Measurements from ENCODE around the gene SMAD6.

SMAD6 gene

DNA sequence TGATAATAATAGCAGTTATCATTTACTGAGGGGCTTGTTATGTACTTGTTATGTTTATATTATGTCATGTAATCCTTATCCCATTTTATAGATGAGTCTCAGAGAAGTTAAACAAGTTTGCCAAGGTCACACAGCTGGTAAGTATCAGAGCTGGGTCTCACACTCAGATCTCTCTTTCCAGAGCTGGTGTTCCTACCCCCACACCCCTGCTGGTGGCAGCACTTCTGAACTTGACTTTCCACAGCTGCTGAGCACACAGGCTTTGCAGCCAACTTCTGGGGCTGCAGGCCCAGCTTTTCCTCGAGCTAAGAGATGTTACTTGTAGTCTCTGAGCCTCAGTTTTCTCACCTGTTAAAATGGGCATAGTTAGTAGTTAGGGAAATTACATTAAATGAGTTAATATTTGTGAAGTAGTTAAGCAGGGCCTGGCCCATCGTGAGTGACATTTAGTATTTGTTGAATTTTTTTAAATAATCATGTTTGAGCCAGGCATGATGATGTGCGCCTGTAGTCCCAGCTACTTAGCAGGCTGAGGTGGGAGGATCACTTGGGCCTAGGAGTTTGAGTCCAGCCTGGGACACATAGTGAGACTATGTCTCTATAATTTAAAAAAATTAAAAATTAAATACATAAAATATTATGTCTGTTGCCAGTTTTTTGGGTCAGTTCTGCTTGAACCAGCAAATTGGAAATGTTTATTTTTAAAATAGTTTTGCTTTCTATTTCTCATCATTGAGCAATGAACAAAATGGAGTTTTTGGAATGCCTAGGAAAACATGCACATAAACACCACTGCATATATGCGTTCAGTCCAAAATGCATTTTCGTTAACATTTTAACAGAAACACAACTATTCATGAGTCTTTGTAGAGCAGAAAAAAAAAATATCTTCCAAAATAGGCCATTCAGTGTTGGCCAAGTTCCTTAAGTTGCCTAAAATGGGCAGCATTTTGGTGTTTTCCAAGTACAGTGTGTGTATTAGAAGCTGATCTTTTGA lies 87.3 kb downstream of the SMAD6 start:
- Mint-ChIP-seq H3K4me3 (no peak overlapping the region), H3K27ac (no peak overlapping the region), H3K36me3 (ENCODE audit: low read depth) (no peaks in the 10 kb centered on the region), H3K4me1 (no peaks in the 10 kb centered on the region), H3K9me3 (no peaks in the 10 kb centered on the region), H3K27me3 (no peaks in the 10 kb centered on the region)
- no peak for ATAC-seq
- DNase-seq, result peak; percentile 8

DNA sequence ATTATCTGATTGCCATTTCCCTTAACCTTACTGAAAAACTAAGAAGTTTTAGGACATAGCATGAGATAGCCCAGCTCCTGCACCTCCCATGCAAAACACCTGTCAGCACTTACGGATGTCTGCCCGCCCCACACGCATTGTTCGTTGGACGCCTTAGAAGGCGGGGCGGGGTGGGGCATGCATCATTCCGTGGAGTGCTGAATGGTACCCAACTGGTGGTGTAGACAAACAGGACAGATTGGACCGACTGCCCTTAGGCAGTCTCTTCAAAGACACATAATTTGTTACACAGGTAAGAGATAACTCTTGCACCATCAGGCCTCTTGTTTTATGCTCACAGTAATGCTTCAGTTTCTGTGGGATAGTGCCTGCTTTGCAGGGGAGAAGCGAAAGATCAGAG lies 93.8 kb downstream of the SMAD6 start:
- Mint-ChIP-seq H3K27me3 (peaks cover 3% of the 10 kb centered on the region), H3K4me3 (no peak overlapping the region), H3K27ac (no peak overlapping the region), H3K4me1 (no peaks in the 10 kb centered on the region), H3K9me3 (no peaks in the 10 kb centered on the region), H3K36me3 (ENCODE audit: low read depth) (no peaks in the 10 kb centered on the region)
- ATAC-seq (no peak), DNase-seq (no peak)

DNA sequence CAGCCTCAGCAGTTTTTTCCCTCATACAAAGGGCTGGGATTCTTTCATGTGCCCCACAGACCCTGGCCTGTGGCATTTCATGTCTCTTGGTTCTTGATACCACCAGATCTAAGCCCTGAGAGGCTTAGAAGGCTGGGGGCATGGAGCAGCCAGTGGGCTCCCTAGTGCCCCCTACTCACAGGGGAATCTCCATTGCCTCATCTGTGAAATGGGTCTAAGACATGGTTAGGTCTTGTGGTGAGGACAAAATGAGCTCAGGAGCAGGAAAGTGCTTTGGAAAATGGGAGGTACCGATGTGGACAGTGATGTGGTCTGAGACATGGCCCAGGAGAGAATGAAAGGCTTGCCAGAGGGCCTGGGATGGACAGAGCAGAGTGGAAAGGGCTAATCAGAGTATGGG lies 94.3 kb downstream of the SMAD6 start:
- no peak for ATAC-seq
- peaks cover 3% of the 10 kb centered on the region for H3K27me3 Mint-ChIP-seq
- H3K36me3 Mint-ChIP-seq (ENCODE audit: low read depth), result no peaks in the 10 kb centered on the region
- H3K4me3 Mint-ChIP-seq, result no peak overlapping the region
- H3K9me3 Mint-ChIP-seq, result no peaks in the 10 kb centered on the region
- H3K4me1 Mint-ChIP-seq, result no peaks in the 10 kb centered on the region
- H3K27ac Mint-ChIP-seq, result no peak overlapping the region
- DNase-seq, result no peak

DNA sequence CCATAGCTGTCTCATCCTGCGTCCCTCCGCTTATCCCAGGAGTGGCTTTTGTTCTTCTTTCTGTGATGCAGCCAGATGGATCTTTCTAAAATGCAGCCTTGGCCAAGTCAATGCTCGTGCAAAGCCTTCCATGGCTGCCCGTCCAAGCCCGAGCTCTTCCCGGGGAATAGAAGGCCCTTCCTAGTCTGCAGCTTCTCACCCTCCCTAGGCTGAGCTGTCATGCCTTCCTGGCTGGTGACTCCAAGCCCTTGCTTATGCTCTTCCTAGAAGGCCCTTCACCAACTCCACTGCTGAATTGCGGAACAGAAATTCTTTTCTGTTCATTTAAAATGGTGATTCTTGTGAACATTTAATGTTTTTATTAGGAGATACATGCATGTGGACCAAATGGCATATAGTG lies 95.9 kb downstream of the SMAD6 start:
- no peaks in the 10 kb centered on the region for H3K36me3 Mint-ChIP-seq (ENCODE audit: low read depth)
- no peak overlapping the region for H3K27ac Mint-ChIP-seq
- H3K4me3 Mint-ChIP-seq, result no peak overlapping the region
- no peak for ATAC-seq
- DNase-seq, result no peak
- H3K9me3 Mint-ChIP-seq, result no peaks in the 10 kb centered on the region
- H3K27me3 Mint-ChIP-seq, result peaks cover 3% of the 10 kb centered on the region
- no peaks in the 10 kb centered on the region for H3K4me1 Mint-ChIP-seq

DNA sequence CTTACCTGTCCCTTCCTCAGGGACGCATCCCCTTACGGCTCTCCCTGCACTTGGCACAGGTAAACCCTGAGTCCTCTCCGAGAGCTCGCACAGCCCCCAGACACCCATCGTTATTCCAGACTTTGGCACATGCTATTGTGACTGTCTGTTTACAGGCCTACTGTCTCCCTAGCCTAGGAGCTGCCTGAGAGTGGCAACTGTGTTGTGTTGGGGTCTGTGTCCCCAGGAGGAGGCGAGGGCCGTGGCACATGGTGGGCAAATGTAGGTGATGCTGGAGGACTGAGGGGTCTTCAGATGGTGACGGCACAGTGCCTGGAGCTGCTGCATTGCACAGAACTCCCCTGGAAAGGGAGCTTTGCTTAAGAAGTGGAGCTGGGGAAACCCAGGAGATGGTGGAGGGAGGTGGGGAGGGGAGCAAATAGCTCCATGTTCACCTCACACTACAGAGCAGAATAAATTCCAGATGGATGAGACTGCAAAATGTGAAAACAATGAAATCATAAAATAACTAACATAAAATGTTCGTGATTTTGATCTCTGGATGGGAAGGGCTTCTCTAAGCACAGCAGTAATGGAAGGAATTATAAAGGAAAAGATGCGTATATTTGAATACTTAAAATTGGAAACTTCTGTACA lies 96.5 kb downstream of the SMAD6 start:
- no peak overlapping the region for H3K4me3 Mint-ChIP-seq
- no peak overlapping the region for H3K27ac Mint-ChIP-seq
- no peak for DNase-seq
- H3K4me1 Mint-ChIP-seq, result no peaks in the 10 kb centered on the region
- ATAC-seq, result no peak
- peaks cover 3% of the 10 kb centered on the region for H3K27me3 Mint-ChIP-seq
- no peaks in the 10 kb centered on the region for H3K36me3 Mint-ChIP-seq (ENCODE audit: low read depth)
- H3K9me3 Mint-ChIP-seq, result no peaks in the 10 kb centered on the region

DNA sequence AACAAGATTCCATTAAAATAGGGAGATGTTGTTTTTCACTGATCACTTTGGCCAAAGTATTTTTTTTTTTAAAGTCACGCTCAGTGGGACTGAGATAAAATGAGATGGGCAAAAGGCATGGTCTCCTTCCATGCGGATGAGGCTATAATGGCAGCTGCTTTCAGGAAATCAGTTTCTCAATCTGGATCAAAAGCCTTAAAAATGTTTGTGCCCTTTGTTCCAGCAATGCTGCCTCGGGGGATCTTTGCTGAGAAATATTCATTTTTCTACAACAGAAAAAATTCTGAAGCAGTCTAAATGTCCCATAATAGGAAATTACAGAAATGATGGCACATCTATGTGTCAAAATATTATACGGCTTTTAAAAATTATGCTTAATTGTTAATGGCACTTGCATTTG lies 97.2 kb downstream of the SMAD6 start:
- Mint-ChIP-seq H3K4me3 (no peak overlapping the region), H3K9me3 (no peaks in the 10 kb centered on the region), H3K36me3 (ENCODE audit: low read depth) (no peaks in the 10 kb centered on the region), H3K27ac (no peak overlapping the region), H3K27me3 (peaks cover 3% of the 10 kb centered on the region), H3K4me1 (no peaks in the 10 kb centered on the region)
- ATAC-seq (no peak), DNase-seq (no peak)

DNA sequence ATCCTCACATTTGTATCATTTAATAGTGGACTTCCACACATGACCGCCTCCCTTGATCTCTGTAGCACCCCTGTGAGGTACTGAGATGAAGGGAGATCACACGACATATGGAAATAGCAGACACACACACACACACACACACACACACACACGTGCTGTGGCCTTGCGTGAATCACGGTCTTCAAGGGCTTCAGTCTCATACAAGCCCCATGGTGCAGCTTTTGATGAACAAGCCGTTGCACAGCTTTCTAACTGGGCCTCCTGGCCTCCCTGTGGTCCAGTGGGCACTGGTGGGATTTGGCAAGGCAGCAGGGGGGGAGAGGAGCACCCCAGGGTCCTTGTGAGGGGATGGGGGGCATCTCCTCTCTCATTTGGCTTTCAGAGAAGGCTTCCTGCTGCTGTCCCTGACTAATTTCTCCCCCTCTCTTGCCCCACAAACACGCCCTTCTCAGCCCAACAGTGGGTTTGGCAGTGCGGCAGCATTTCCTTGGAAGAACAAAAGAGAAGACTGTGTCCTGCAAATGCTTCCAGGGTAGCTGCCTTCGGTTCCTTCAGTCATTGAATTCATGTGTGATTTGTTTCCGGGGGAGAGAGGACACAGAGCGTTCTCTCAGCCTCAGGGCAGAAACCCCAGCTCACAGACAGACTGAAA lies 98.7 kb downstream of the SMAD6 start:
- peaks cover 3% of the 10 kb centered on the region for H3K27me3 Mint-ChIP-seq
- H3K4me1 Mint-ChIP-seq, result no peaks in the 10 kb centered on the region
- DNase-seq (no peak), ATAC-seq (no peak)
- no peak overlapping the region for H3K27ac Mint-ChIP-seq
- H3K4me3 Mint-ChIP-seq, result no peak overlapping the region
- no peaks in the 10 kb centered on the region for H3K9me3 Mint-ChIP-seq
- H3K36me3 Mint-ChIP-seq (ENCODE audit: low read depth), result no peaks in the 10 kb centered on the region

DNA sequence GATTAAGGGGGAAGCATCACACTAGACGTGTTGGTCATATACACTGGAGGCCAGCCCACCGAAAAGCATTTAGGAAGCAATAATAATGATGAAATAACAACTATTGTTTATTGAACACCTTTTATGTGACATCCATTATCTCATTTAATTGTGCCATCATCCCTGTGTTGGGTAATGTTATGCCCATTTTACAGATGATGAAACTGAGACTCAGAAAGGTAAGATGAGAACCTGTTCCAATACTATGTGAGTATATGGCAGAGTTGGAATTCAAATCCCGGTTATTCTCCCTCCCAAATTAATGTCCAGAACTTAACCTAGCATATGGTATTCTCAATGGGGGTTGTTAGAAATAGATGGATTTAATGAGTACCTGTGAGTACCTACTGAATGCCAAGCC lies 99.2 kb downstream of the SMAD6 start:
- DNase-seq (no peak), ATAC-seq (no peak)
- H3K27me3 Mint-ChIP-seq, result peaks cover 3% of the 10 kb centered on the region
- H3K9me3 Mint-ChIP-seq, result no peaks in the 10 kb centered on the region
- H3K4me1 Mint-ChIP-seq, result no peaks in the 10 kb centered on the region
- no peak overlapping the region for H3K27ac Mint-ChIP-seq
- H3K36me3 Mint-ChIP-seq (ENCODE audit: low read depth), result no peaks in the 10 kb centered on the region
- no peak overlapping the region for H3K4me3 Mint-ChIP-seq

DNA sequence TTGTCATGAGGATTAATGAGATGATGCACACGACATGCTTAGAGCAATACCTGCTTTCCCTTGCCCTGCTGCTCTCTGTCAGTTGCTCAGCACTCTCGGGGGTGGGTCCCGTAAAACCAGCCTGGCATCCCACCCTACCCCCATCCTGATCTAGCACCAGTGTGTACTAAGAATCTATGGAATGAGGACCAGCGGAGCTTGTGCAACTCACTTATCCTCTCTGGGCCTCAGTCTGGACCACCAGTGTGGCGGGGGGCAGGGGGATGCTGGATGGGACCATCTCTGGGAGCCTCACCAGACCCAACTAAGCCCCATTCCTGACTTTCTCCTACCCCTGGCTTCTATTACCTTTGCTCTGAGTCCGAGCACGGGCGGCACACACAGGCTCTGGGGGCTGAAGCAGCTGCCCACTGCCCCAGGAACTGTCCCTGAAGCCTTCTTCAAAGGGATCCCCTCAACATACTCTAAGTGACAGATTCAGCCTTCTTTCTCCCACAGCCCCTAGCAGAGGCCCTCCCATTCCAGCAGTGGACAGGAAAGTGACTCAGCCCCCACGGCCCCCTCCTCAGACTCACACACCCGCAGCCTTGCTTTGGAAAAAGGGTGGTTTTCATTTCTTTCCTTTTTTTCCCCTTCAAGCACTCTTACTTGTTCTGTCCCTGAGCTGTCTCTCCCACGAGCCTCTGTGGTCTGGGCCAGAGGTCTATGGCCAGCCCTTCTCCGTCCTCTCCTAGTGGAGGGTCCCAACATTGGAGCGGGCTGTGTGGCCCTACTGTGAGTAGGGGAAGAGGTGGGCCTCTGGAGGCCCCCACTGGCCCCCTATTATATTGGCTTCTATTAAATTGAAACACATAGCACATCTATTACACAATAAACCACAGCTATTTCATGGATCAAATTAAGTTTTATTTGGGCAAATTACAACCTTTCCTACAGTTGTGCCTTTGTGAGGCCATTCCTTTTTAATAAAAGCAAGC lies 100.3 kb downstream of the SMAD6 start:
- peaks cover 3% of the 10 kb centered on the region for H3K27me3 Mint-ChIP-seq
- H3K4me3 Mint-ChIP-seq, result no peak overlapping the region
- no peak overlapping the region for H3K27ac Mint-ChIP-seq
- no peaks in the 10 kb centered on the region for H3K4me1 Mint-ChIP-seq
- no peak for ATAC-seq
- no peaks in the 10 kb centered on the region for H3K9me3 Mint-ChIP-seq
- DNase-seq, result no peak
- H3K36me3 Mint-ChIP-seq (ENCODE audit: low read depth), result no peaks in the 10 kb centered on the region

DNA sequence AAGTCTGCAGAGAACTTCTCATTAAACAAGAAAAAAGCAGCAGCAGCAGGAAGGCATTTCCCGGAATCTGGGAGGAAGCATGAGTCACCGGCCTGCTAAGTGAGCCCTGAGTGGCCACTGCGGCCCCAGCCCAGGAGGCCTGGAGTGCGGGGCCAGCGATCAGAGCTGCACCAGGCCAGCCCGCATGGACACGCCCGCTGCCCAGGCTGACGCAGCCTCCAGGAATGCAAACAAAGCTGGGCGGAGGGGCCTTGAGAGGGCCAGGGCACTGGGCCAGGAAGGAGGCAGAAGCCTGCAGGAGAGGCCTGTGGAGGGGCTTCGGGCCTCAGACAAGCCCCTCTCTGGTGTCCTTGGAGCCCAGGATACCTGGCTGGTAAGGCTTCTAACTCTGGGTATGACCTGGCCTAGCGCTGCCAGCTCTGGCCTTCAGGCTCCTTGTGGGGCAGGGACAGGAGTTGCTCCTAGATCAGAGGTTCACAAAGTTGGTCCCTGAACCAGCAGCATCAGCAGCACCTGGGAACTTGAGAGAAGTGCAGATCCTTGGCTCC lies 101.2 kb downstream of the SMAD6 start:
- DNase-seq, result no peak

DNA sequence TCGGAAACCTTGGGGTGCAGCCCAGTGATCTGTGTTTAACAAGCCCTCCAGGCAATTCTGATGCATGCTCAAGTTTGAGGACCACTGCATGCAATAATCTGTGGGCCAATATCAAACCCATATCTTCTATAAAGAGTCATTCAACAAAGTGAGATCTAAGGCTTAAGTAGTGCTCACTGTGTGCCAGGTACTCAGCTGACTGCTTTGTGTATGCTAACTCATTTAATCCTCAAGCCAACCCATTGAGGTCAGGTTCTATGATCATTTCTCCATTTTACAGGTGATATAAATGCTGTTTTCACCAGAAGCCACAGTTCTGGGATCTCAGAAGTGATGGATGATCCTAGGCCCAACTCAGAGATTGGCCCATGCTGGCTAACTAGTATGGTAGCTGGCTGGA lies 101.7 kb downstream of the SMAD6 start:
- H3K4me3 Mint-ChIP-seq, result no peak overlapping the region
- H3K4me1 Mint-ChIP-seq, result no peaks in the 10 kb centered on the region
- no peak overlapping the region for H3K27ac Mint-ChIP-seq
- DNase-seq (no peak), ATAC-seq (no peak)
- no peaks in the 10 kb centered on the region for H3K9me3 Mint-ChIP-seq
- peaks cover 2% of the 10 kb centered on the region for H3K27me3 Mint-ChIP-seq
- H3K36me3 Mint-ChIP-seq (ENCODE audit: low read depth), result no peaks in the 10 kb centered on the region

More for the DNA sequence above, 101.2 kb downstream of the SMAD6 start:
- Mint-ChIP-seq H3K9me3 (no peaks in the 10 kb centered on the region), H3K4me1 (no peaks in the 10 kb centered on the region), H3K27me3 (peaks cover 2% of the 10 kb centered on the region), H3K27ac (no peak overlapping the region), H3K4me3 (no peak overlapping the region), H3K36me3 (ENCODE audit: low read depth) (no peaks in the 10 kb centered on the region)
- ATAC-seq, result no peak

DNA sequence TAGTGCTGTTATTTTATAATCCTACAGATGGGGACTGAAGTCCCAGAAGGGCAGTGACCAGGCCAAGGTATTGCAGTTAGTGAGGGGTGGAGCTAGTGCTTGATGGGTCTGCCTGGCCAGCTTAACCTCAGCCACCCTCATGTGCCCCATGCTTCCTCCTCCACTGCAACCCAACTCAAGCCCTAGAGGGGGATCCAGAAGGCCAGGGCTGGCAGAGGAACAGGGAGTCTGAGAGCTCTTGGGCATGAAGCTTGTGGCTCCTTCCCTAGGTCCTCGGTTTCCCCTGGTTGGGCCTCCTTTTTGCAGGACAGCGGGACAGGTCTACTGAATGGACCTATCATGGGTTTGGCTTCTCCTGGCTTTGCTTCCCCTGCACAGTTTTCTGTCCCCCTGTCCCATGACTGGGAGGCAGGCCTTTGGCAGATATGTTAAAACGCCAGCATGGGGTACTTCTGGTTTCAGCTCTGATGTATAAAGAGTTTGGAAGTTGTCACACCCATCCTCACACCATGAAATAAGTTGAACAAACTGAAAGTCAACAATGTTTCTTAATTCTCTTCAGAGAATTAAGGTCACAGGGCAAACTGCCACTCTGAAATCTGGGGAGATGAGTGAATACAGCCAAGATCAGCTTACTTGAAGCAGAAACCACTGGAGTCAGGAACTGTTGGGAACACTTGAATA lies 103.3 kb downstream of the SMAD6 start:
- DNase-seq (no peak), ATAC-seq (no peak)
- Mint-ChIP-seq H3K27ac (no peak overlapping the region), H3K4me3 (no peak overlapping the region), H3K9me3 (no peaks in the 10 kb centered on the region), H3K36me3 (ENCODE audit: low read depth) (no peaks in the 10 kb centered on the region), H3K4me1 (no peaks in the 10 kb centered on the region), H3K27me3 (peaks cover 2% of the 10 kb centered on the region)

DNA sequence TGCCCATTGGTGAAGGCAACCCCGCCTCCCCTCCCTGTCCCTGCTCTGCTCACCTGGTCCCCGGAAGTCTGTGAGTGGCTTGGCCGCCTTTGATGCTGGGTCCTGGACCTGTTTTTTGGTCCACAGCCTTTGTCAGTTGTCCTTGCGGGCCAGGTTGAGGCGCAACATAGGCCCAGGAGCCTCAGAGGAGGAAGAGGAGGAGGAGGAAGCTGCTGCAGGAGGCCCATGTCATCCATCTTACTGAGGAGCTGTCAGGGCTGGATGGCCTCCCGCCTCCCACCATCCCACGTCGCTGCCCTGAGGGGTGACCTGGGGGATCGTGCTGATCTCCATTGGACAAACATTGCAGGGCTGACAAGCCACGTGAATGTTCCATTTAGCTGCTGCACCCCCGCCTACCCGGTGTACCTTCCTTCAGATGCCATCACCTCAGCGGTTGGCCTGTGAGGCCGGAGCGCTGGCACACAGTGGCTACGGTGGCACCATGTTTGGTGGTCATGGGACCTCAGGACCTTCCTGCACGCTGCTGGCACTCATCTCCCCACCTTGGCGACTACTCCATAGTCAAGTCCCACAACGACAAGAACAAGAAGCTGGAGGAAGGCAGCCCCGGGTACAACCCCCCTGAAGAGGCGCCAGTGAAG lies 106.3 kb downstream of the SMAD6 start:
- H3K27ac Mint-ChIP-seq, result no peak overlapping the region
- H3K9me3 Mint-ChIP-seq, result no peaks in the 10 kb centered on the region
- H3K36me3 Mint-ChIP-seq (ENCODE audit: low read depth), result no peaks in the 10 kb centered on the region
- no peak for DNase-seq
- no peaks in the 10 kb centered on the region for H3K4me1 Mint-ChIP-seq
- H3K4me3 Mint-ChIP-seq, result no peak overlapping the region
- H3K27me3 Mint-ChIP-seq, result peaks cover 3% of the 10 kb centered on the region
- ATAC-seq, result no peak
